HEK293 (cell line): ENCODE measurements around the gene PLCZ1.

Source experiments
- BCL11A ChIP-seq: fragments of 450-650 bp; formaldehyde crosslinking; IDR thresholded peaks from 2 replicates; pipeline ENCODE4 v1.5.1; 2016; ENCODE audit warnings: low read depth, missing biosample characterization, missing genetic modification characterization
- ZNF112 ChIP-seq: fragments of 450-650 bp; formaldehyde crosslinking; IDR thresholded peaks from 2 replicates; pipeline ENCODE4 v1.5.0; 2017; ENCODE audit warnings: missing biosample characterization, missing genetic modification characterization
- ZNF302 ChIP-seq: fragments of 450-650 bp; formaldehyde crosslinking; IDR thresholded peaks from 2 replicates; pipeline ENCODE4 v1.5.1; 2016; ENCODE audit warnings: missing biosample characterization, missing genetic modification characterization, low read depth
- ZNF433 ChIP-seq: fragments of 450-650 bp; formaldehyde crosslinking; IDR thresholded peaks from 2 replicates; pipeline ENCODE4 v1.5.1; 2016; ENCODE audit warnings: missing biosample characterization, missing genetic modification characterization, low read depth
- TF ChIP-seq, protein P1 (sequence below): fragments of 450-650 bp; formaldehyde crosslinking; IDR thresholded peaks from 2 replicates; pipeline ENCODE4 v1.5.1; 2016; ENCODE audit warnings: missing biosample characterization, missing genetic modification characterization
- TF ChIP-seq, protein P2 (sequence below): fragments of 450-650 bp; formaldehyde crosslinking; IDR thresholded peaks from 2 replicates; pipeline ENCODE4 v1.5.1; 2016; ENCODE audit warnings: missing biosample characterization, missing genetic modification characterization

DNA sequence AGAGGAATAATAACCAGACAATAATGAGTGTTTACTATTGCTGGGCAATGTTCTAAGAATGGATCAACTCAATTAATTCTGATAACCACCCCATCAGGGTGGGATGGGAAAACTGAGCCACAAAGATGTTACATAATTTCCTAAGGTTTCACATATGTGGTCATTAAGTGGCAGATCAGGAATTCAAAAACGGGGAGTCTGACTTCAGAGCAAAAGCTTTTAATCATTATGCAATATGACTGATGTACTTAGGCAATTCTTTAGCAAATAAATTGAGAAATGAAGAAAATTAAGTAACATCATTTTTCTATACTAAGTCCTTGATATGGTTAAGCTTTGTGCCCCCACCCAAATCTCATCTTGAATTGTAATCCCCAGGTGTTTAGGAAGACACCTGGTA, 53.4 kb downstream of the PLCZ1 start:
- TF ChIP-seq, protein P1, sequence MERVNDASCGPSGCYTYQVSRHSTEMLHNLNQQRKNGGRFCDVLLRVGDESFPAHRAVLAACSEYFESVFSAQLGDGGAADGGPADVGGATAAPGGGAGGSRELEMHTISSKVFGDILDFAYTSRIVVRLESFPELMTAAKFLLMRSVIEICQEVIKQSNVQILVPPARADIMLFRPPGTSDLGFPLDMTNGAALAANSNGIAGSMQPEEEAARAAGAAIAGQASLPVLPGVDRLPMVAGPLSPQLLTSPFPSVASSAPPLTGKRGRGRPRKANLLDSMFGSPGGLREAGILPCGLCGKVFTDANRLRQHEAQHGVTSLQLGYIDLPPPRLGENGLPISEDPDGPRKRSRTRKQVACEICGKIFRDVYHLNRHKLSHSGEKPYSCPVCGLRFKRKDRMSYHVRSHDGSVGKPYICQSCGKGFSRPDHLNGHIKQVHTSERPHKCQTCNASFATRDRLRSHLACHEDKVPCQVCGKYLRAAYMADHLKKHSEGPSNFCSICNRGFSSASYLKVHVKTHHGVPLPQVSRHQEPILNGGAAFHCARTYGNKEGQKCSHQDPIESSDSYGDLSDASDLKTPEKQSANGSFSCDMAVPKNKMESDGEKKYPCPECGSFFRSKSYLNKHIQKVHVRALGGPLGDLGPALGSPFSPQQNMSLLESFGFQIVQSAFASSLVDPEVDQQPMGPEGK: no peak
- TF ChIP-seq, protein P2, sequence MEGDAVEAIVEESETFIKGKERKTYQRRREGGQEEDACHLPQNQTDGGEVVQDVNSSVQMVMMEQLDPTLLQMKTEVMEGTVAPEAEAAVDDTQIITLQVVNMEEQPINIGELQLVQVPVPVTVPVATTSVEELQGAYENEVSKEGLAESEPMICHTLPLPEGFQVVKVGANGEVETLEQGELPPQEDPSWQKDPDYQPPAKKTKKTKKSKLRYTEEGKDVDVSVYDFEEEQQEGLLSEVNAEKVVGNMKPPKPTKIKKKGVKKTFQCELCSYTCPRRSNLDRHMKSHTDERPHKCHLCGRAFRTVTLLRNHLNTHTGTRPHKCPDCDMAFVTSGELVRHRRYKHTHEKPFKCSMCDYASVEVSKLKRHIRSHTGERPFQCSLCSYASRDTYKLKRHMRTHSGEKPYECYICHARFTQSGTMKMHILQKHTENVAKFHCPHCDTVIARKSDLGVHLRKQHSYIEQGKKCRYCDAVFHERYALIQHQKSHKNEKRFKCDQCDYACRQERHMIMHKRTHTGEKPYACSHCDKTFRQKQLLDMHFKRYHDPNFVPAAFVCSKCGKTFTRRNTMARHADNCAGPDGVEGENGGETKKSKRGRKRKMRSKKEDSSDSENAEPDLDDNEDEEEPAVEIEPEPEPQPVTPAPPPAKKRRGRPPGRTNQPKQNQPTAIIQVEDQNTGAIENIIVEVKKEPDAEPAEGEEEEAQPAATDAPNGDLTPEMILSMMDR (tag by site-specific recombination): no peak
- TF ChIP-seq ZNF112 (no peak), ZNF302 (tag by site-specific recombination) (no peak), ZNF433 (tag by site-specific recombination) (no peak), BCL11A (tag by site-specific recombination) (no peak)
